ENCODE results near the gene CDH4. TPM values are rescaled to one million over a fixed set of nuclear protein-coding genes. Genes with fewer than 3 reads are reported as not detected.

CDH4 gene
- total and polyA plus RNA-seq, 2 donors (not counting 1 experiment from before 2014, with no cell fraction given), result not detected

DNA sequence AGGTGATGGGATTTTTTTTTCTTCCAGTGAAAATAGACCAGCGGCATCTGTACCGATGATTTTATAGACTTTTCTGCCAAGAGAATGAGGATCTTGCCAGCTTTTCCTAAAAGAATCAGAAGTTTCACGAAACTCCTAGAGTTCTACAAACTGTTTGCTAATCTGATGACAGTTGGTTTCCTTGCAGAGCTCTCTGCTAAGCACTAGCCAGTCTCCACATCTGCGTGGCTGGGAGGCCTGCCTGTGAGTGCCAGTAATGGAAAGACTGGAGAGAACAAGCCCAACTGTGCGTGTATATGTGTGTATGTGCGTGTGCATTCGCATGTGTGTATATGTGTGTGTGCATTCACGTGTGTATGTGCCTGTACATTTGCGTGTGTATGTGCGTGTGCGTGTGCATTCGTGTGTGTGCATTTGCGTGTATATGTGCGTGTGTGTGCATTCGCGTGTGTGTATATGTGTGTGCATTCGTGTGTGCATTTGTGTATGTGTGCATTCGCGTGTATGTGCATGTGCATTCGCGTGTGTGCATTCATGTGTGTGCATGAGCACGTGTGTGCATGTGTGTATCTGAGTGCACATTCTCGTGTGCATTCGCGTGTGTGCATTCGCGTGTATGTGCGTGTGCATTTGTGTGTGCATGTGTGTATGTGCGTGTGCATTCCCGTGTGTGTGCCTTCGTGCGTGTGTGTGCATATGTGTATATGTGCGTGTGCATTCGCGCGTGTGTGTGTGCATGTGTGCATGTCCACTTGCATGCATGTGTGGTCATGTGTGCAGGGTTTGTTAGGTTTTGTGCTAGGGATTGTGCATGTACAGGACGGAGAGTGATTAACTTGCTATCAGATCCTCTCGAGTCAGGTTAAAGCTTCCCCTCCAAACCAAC, 434.2 kb downstream of the CDH4 start:
- H3K27ac ChIP-seq (ENCODE audit: low read length in 2 of 2), result no peak overlapping the region
- H3K27me3 Mint-ChIP-seq, result no peaks in the 10 kb centered on the region
- no peak overlapping the region for H2AFZ ChIP-seq (ENCODE audit: insufficient read depth, low read depth, low read length, poor library complexity, severe bottlenecking)
- H3K4me2 ChIP-seq (replicated peaks; ENCODE audit: low read depth, low read length, poor library complexity, severe bottlenecking), result no peak overlapping the region
- H3K36me3 ChIP-seq (replicated peaks in 1 of 2; ENCODE audit: control extremely low read depth in 1 of 2, control insufficient read depth in 1 of 2, extremely low read depth in 1 of 2, insufficient read depth in 2 of 2, low read length in 1 of 2), result no peaks in the 10 kb centered on the region
- no peak overlapping the region for H3K4me3 ChIP-seq (ENCODE audit: control extremely low read depth in 1 of 5, extremely low read depth in 1 of 5, insufficient read depth in 1 of 5, low read depth in 2 of 5, low read length in 4 of 5)
- DNase-seq (no peak), ATAC-seq (ENCODE audit: low read depth) (no peak)
- no peaks in the 10 kb centered on the region for H4K20me1 ChIP-seq (ENCODE audit: control insufficient read depth, insufficient read depth, low read length, poor library complexity, severe bottlenecking)
- no peaks in the 10 kb centered on the region for H3K4me1 ChIP-seq (ENCODE audit: control insufficient read depth in 2 of 2, insufficient read depth in 2 of 2, low read length in 2 of 2)
- WGBS (ENCODE audit: insufficient coverage), result 93% methylated on average over 35 of the region's 38 CpGs
- H3K27ac Mint-ChIP-seq, result no peak overlapping the region
- peaks cover 3% of the 10 kb centered on the region for H3K9me3 Mint-ChIP-seq (ENCODE audit: insufficient read depth)
- H3K4me3 Mint-ChIP-seq, result no peak overlapping the region
- no peaks in the 10 kb centered on the region for H3K4me1 Mint-ChIP-seq
- intact Hi-C loops (cut with micrococcal nuclease), result no loop called here
- H3K79me2 ChIP-seq (ENCODE audit: control insufficient read depth, insufficient read depth, low read length), result no peaks in the 10 kb centered on the region
- no peaks in the 10 kb centered on the region for H3K27me3 ChIP-seq (replicated peaks in 1 of 4; ENCODE audit: control extremely low read depth in 1 of 4, control insufficient read depth in 3 of 4, insufficient read depth in 4 of 4, low read length in 3 of 4)
- CTCF ChIA-PET, result no interaction called here
- peaks cover 0 to 28% (median 0%) of the 10 kb centered on the region in 3 donors for H3K9me3 ChIP-seq (ENCODE audit: control extremely low read depth in 1 of 3, control insufficient read depth in 2 of 3, insufficient read depth in 1 of 3, low read length in 2 of 3)
- no peak for TF ChIP-seq EZH2 (IDR thresholded peaks at IDR 0.05; ENCODE audit: borderline replicate concordance, insufficient read depth, low read depth, low read length, poor library complexity, severe bottlenecking)
- TF ChIP-seq, protein P1, sequence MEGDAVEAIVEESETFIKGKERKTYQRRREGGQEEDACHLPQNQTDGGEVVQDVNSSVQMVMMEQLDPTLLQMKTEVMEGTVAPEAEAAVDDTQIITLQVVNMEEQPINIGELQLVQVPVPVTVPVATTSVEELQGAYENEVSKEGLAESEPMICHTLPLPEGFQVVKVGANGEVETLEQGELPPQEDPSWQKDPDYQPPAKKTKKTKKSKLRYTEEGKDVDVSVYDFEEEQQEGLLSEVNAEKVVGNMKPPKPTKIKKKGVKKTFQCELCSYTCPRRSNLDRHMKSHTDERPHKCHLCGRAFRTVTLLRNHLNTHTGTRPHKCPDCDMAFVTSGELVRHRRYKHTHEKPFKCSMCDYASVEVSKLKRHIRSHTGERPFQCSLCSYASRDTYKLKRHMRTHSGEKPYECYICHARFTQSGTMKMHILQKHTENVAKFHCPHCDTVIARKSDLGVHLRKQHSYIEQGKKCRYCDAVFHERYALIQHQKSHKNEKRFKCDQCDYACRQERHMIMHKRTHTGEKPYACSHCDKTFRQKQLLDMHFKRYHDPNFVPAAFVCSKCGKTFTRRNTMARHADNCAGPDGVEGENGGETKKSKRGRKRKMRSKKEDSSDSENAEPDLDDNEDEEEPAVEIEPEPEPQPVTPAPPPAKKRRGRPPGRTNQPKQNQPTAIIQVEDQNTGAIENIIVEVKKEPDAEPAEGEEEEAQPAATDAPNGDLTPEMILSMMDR (IDR thresholded peaks at IDR 0.05), result no peak
- no peak overlapping the region for H3K9ac ChIP-seq (ENCODE audit: low read length)
- POLR2A ChIA-PET, result no interaction called here

DNA sequence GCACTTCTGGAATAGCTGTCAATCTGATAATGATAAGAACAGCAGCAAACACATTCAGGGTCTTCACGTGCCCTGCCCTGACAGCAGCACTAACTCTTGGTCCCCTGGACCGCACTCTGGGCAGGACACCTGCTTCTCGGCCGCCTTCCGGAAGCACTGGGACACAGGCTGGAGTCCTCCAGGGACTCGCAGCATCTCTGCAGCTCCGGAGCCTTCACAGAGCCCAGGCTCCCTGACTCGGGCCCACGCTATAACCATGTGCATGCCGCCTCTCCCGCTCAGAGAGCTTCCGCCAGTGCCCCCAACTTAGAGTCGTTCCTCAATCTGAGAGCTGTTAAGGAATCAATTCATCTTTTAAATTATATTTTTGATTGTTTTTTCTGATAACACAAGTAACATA, 436.4 kb downstream of the CDH4 start:
- ChIA-PET POLR2A (no interaction called here), CTCF (no interaction called here)
- Histone ChIP-seq H3K27ac (ENCODE audit: low read length in 2 of 2) (no peak overlapping the region), H2AFZ (ENCODE audit: insufficient read depth, low read depth, low read length, poor library complexity, severe bottlenecking) (no peak overlapping the region), H3K9ac (ENCODE audit: low read length) (no peak overlapping the region), H3K27me3 (replicated peaks in 1 of 4; ENCODE audit: control extremely low read depth in 1 of 4, control insufficient read depth in 3 of 4, insufficient read depth in 4 of 4, low read length in 3 of 4) (no peaks in the 10 kb centered on the region), H3K9me3 (ENCODE audit: control extremely low read depth in 1 of 3, control insufficient read depth in 2 of 3, insufficient read depth in 1 of 3, low read length in 2 of 3) (peaks cover 0 to 19% (median 0%) of the 10 kb centered on the region in 3 donors), H3K36me3 (replicated peaks in 1 of 2; ENCODE audit: control extremely low read depth in 1 of 2, control insufficient read depth in 1 of 2, extremely low read depth in 1 of 2, insufficient read depth in 2 of 2, low read length in 1 of 2) (no peaks in the 10 kb centered on the region), H3K4me2 (replicated peaks; ENCODE audit: low read depth, low read length, poor library complexity, severe bottlenecking) (no peak overlapping the region), H4K20me1 (ENCODE audit: control insufficient read depth, insufficient read depth, low read length, poor library complexity, severe bottlenecking) (no peaks in the 10 kb centered on the region), H3K79me2 (ENCODE audit: control insufficient read depth, insufficient read depth, low read length) (no peaks in the 10 kb centered on the region), H3K4me3 (ENCODE audit: control extremely low read depth in 1 of 5, extremely low read depth in 1 of 5, insufficient read depth in 1 of 5, low read depth in 2 of 5, low read length in 4 of 5) (no peak overlapping the region), H3K4me1 (ENCODE audit: control insufficient read depth in 2 of 2, insufficient read depth in 2 of 2, low read length in 2 of 2) (no peaks in the 10 kb centered on the region)
- Mint-ChIP-seq H3K27me3 (no peaks in the 10 kb centered on the region), H3K4me3 (no peak overlapping the region), H3K9me3 (ENCODE audit: insufficient read depth) (peaks cover 3% of the 10 kb centered on the region), H3K27ac (no peak overlapping the region), H3K4me1 (no peaks in the 10 kb centered on the region)
- intact Hi-C loops (cut with micrococcal nuclease), result no loop called here
- DNase-seq, result no peak
- ATAC-seq (ENCODE audit: low read depth), result no peak
- TF ChIP-seq, protein P1 (IDR thresholded peaks at IDR 0.05), result no peak
- no peak for TF ChIP-seq EZH2 (IDR thresholded peaks at IDR 0.05; ENCODE audit: borderline replicate concordance, insufficient read depth, low read depth, low read length, poor library complexity, severe bottlenecking)
- 95% methylated on average over 8 of the region's 13 CpGs for WGBS (ENCODE audit: insufficient coverage)

Measured in B cell (primary cell).